Measurements from ENCODE around the gene SLC19A1.

SLC19A1 gene

GRCh38 chr21:45517249-45518065, 24.8 kb downstream of the SLC19A1 start:
- no peak for DNase-seq (ENCODE audit: low read depth)

- no peak for DNase-seq (ENCODE audit: low read depth)
Measured at GRCh38 chr21:45516671-45517151, 25.5 kb downstream of the SLC19A1 start.

DNA sequence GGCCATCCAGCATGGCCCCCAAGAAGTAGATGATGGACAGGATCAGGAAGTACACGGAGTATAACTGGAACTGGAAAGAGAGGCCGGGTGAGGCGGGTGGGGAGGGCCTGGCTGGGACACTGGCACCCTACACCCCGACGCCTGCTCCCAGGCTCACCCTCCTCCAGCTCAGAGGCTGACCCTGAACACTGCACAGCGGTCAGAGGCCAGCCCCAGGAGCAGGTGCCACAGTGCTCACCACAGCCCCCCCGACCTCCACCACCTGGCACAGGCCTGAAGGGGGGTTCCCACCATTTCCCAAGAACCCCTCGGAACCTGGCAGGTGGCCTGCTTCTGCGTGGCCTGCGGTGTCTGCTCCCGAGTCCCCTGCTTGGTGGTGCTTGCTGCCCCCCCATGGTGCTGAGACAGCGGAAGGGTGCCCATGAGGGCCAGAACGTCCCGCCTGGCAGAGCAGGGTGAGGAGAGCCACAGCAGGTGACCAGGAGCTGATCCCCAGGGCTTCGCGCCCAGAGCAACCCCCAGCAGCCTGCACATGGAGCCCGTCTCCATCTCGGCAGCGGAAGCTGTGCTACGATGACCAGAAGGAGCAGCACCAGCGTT, 26.1 kb downstream of the SLC19A1 start:
- no peak for DNase-seq (ENCODE audit: low read depth)

DNA sequence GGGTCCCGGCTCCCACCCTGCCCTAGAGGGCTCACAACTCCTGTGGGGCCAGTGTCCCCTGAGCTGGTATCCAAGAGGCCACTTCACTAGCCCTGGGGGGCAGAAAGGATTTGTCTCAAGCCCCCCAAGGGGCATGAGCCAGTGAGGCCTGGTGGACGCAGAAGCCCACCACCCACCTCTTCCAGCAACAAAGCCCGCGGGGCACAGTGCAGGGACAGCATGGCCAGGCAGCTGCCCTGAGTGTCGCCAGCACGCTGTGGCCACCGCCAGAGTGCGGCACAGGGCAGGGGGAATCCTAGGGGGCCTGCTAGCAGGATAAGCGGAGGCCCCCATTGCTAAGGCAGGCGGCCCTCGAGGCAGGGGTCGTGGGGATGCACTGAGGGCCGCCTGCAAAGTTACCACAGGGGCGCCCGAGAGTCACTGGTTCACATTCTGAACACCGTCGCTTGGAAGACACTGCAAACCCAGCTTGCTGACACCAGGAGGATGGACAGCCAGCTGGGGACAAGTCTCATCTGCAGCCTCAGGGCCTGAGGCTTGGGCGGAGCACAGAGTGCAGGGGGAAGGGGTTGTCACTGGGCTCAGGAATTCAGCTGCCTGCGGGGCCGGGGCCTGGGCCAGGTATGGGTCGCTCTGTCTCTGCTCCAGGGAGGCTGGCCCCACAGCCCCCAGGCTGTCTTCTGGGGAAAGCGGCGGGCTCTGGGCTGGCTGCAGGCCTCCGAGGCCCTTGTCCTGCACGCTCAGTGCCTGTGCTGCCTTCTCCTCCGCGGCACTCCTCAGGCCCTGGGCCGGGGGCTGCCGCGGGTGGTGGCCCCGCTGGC, 26.8 kb downstream of the SLC19A1 start:
- DNase-seq (ENCODE audit: low read depth): no peak

GRCh38 chr21:45514311-45515021, 27.8 kb downstream of the SLC19A1 start:
- no peak for DNase-seq (ENCODE audit: low read depth)

DNA sequence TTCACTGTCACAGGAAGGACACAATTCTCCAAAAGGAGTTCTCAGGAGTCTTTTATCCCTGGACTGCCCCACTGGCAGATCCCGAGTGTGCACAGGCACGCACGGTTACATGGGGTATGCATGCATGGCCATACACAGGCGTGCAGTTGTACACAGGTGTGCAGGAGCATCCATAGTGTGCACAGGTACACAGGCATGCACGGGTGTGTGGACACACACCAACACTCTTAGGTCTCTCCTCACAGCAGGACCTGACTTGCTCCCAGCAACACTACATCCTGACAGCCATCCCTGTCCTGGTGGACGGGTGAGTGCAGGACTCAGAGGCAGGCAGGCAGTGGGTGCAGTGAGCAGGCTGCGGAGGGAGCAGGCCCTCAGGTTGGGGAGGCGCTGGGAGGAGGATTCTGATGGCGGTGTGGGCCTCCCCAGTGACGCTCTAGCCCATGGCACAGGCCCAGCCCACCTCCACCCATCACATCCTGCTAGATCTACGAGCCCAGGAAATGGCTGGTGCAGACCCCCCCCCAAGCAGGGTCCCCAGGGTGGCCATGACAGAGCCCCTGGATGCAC, 28.4 kb downstream of the SLC19A1 start:
- DNase-seq (ENCODE audit: low read depth): no peak

- DNase-seq (ENCODE audit: low read depth): no peak
Measured at GRCh38 chr21:45513003-45513717, 29.1 kb downstream of the SLC19A1 start.

DNA sequence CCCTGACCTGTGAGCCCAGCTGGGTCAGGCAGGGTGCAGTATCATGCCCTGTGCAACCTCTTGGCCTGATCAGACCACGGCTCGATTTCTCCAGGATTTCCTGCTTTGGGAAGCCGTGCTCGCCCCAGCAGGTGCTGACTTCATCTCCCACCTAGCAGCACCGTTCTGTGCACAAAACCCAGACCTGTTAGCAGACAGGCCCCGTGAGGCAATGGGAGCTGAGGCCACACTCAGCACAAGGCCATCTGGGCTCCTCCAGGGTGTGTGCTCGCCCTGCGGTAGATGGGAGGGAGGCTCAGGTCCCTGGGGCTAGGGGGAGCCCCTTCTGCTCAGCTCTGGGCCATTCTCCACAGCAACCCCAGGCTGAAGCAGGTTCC, 29.6 kb downstream of the SLC19A1 start:
- DNase-seq (ENCODE audit: low read depth): no peak

GRCh38 chr21:45511661-45512431, 30.4 kb downstream of the SLC19A1 start:
- DNase-seq (ENCODE audit: low read depth): no peak

DNA sequence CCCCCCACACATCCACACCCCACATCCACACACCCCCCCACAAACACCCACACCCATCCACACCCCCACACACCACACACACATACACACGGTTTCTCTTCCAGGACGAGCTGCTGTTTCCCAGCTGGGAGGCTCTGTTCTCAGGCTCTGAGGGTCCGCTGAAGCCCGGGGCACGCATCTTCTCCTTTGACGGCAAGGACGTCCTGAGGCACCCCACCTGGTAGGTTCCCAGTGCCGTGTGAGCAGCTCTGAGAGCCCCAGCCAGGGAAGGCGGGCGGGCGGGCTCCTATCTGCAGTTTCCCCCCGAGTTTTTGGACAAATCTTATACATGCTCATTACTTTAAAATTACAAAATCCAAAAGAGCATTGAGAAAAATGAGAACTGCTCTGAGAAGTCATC, 31.2 kb downstream of the SLC19A1 start:
- no peak for DNase-seq (ENCODE audit: low read depth)

GRCh38 chr21:45510466-45510955, 31.7 kb downstream of the SLC19A1 start:
- no peak for DNase-seq (ENCODE audit: low read depth)

- DNase-seq (ENCODE audit: low read depth): no peak
Measured at GRCh38 chr21:45509566-45510465, 32.4 kb downstream of the SLC19A1 start.

GRCh38 chr21:45508607-45509565, 33.4 kb downstream of the SLC19A1 start:
- DNase-seq (ENCODE audit: low read depth): no peak

GRCh38 chr21:45507888-45508508, 34.2 kb downstream of the SLC19A1 start:
- no peak for DNase-seq (ENCODE audit: low read depth)

- DNase-seq (ENCODE audit: low read depth): no peak
Measured at GRCh38 chr21:45507523-45507875, 34.7 kb downstream of the SLC19A1 start.

- no peak for DNase-seq (ENCODE audit: low read depth)
Measured at GRCh38 chr21:45506836-45507522, 35.3 kb downstream of the SLC19A1 start.
